A549 (cell line): ENCODE results near the gene DLG2. TPM values are rescaled to one million over a fixed set of nuclear protein-coding genes. Genes with fewer than 3 reads are reported as not detected.

Experiments used
- ATAC-seq, 2 experiments: fragments of 200-7000 bp in 1 of 2; fragments of >200 bp in 1 of 2; cut with Nextera tagmentation in 1 of 2; cut with Tn5 transposase in 1 of 2; 3 replicates each; pipeline versions ENCODE4 v1.8.0 to v1.9.1; 2018 to 2020; ENCODE audit warnings: mild to moderate bottlenecking in 1 of 2, moderate library complexity in 1 of 2
- CTCF ChIA-PET: fragments of 300-600 bp; sonication (Branson Sonifier 250); formaldehyde crosslinking; extraction: SDS; loops from one replicate; lab custom pipeline; 2021; ENCODE audit warnings: antibody characterized with exemption, inconsistent platforms; lab: Yijun Ruan, JAX
- POLR2A ChIA-PET: fragments of 350-600 bp; formaldehyde crosslinking; extraction: SDS; loops from one replicate; lab custom pipeline; 2021; ENCODE audit warnings: antibody characterized with exemption, inconsistent platforms; lab: Yijun Ruan, JAX
- DNase-seq, 2 experiments: peaks; one replicate each; pipeline versions ENCODE4 v3.0.0 to v3.0.0-alpha.2; 2011 to 2016; ENCODE audit warnings: low read depth in 1 of 2, low spot score in 1 of 2
- FAIRE-seq: peaks from 2 replicates; lab custom pipeline; 2011; peaks lifted over from hg19 to GRCh38; lab: Jason Lieb, UNC
- H3K27ac ChIP-seq, 2 experiments: fragments of >200 bp; sonication (Bioruptor Twin); formaldehyde crosslinking; 3 replicates each; pipeline ENCODE4 v1.5.1; 2016 to 2017
- H3K4me1 ChIP-seq: fragments of >200 bp; sonication (Bioruptor Twin); formaldehyde crosslinking; 3 replicates; pipeline ENCODE4 v1.6.1; 2016
- H3K4me2 ChIP-seq: fragments of >200 bp; sonication (Bioruptor Twin); formaldehyde crosslinking; 3 replicates; pipeline ENCODE4 v1.6.1; 2016
- H3K4me3 ChIP-seq: fragments of >200 bp; sonication (Bioruptor Twin); formaldehyde crosslinking; 3 replicates; pipeline ENCODE4 v1.5.1; 2016
- H3K9me3 ChIP-seq: fragments of >200 bp; sonication (Bioruptor Twin); formaldehyde crosslinking; 3 replicates; pipeline ENCODE4 v1.6.1; 2016
- ATOH8 ChIP-seq: fragments of 250-450 bp; sonication (Bioruptor Pico); IDR thresholded peaks from 2 replicates; pipeline ENCODE4 v1.5.0; 2020; ENCODE audit warnings: low read depth, mild to moderate bottlenecking, moderate library complexity
- CEBPB ChIP-seq, 2 experiments: fragments of >200 bp in 1 of 2; sonication (Bioruptor Twin) in 1 of 2; formaldehyde crosslinking in 1 of 2; IDR thresholded peaks; 2 replicates each; pipeline ENCODE4 v1.6.1; 2012 to 2016
- CHD2 ChIP-seq: fragments of 150-350 bp; IDR thresholded peaks from 2 replicates; pipeline ENCODE4 v1.6.1; 2014; ENCODE audit warnings: low read length; ENCODE audit not compliant: partially characterized antibody
- CHD4 ChIP-seq: fragments of 200-600 bp; sonication (generic); IDR thresholded peaks from 2 replicates; pipeline ENCODE4 v1.6.1; 2016; ENCODE audit warnings: antibody characterized with exemption, mild to moderate bottlenecking, borderline replicate concordance
- CTCF ChIP-seq: fragments of >200 bp; sonication (Bioruptor Twin); formaldehyde crosslinking; IDR thresholded peaks from 3 replicates; pipeline ENCODE4 v1.5.1; 2016
- E2F6 ChIP-seq: IDR thresholded peaks from 2 replicates; pipeline ENCODE4 v1.6.1; 2012; ENCODE audit warnings: low read depth, borderline replicate concordance
- EHF ChIP-seq: fragments of 250-450 bp; sonication (Bioruptor Pico); IDR thresholded peaks from 2 replicates; pipeline ENCODE4 v1.5.0; 2020; ENCODE audit warnings: mild to moderate bottlenecking
- EHMT2 ChIP-seq: fragments of 200-600 bp; sonication (generic); IDR thresholded peaks from 2 replicates; pipeline ENCODE4 v1.6.1; 2016; ENCODE audit warnings: antibody characterized with exemption, low read depth, mild to moderate bottlenecking, moderate library complexity
- ELK1 ChIP-seq: fragments of 150-350 bp; IDR thresholded peaks from 2 replicates; pipeline ENCODE4 v1.6.1; 2014; ENCODE audit warnings: low read depth, mild to moderate bottlenecking, low read length
- EP300 ChIP-seq, 2 experiments: fragments of >200 bp; sonication (Bioruptor Twin); formaldehyde crosslinking; IDR thresholded peaks; 2 replicates in 1 of 2; 3 replicates in 1 of 2; pipeline ENCODE4 v1.6.1; 2016 to 2017
- ESRRA ChIP-seq: fragments of 150-350 bp; IDR thresholded peaks from 2 replicates; pipeline ENCODE4 v1.6.1; 2014; ENCODE audit warnings: mild to moderate bottlenecking, low read length, borderline replicate concordance
- GATA3 ChIP-seq: IDR thresholded peaks from 2 replicates; pipeline ENCODE4 v1.6.1; 2012; ENCODE audit warnings: borderline replicate concordance
- HDAC2 ChIP-seq: fragments of 200-600 bp; sonication (generic); IDR thresholded peaks from 2 replicates; pipeline ENCODE4 v1.6.1; 2016
- HES2 ChIP-seq: fragments of >200 bp; sonication (Bioruptor Twin); formaldehyde crosslinking; IDR thresholded peaks from 2 replicates; pipeline ENCODE4 v1.6.1; 2016
- HOXB13 ChIP-seq: fragments of 250-450 bp; sonication (Bioruptor Pico); IDR thresholded peaks from 2 replicates; pipeline ENCODE4 v1.5.0; 2020; ENCODE audit warnings: low read depth, mild to moderate bottlenecking, moderate library complexity
- HOXB5 ChIP-seq: fragments of 250-450 bp; sonication (Bioruptor Pico); IDR thresholded peaks from 2 replicates; pipeline ENCODE4 v1.5.0; 2020; ENCODE audit warnings: mild to moderate bottlenecking, moderate library complexity
- KDM5A ChIP-seq: fragments of 200-600 bp; sonication (generic); IDR thresholded peaks from 2 replicates; pipeline ENCODE4 v1.6.1; 2016; ENCODE audit warnings: antibody characterized with exemption, mild to moderate bottlenecking
- NR3C1 ChIP-seq: fragments of >200 bp; sonication (Bioruptor Twin); formaldehyde crosslinking; IDR thresholded peaks from 3 replicates; pipeline ENCODE4 v1.6.1; 2017
- PHF8 ChIP-seq: fragments of 200-600 bp; sonication (generic); IDR thresholded peaks from 2 replicates; pipeline ENCODE4 v1.6.1; 2016; ENCODE audit warnings: low read depth, mild to moderate bottlenecking, antibody characterized with exemption, moderate library complexity, borderline replicate concordance
- RARB ChIP-seq: fragments of 250-450 bp; sonication (Bioruptor Pico); IDR thresholded peaks from 2 replicates; pipeline ENCODE4 v1.8.0; 2021; ENCODE audit warnings: mild to moderate bottlenecking, moderate library complexity
- RFX5 ChIP-seq: fragments of 450-650 bp; IDR thresholded peaks from 2 replicates; pipeline ENCODE4 v1.7.1; 2014; ENCODE audit warnings: antibody characterized with exemption, mild to moderate bottlenecking, moderate library complexity
- RNF2 ChIP-seq: fragments of 200-600 bp; sonication (generic); IDR thresholded peaks from 2 replicates; pipeline ENCODE4 v1.6.1; 2016; ENCODE audit warnings: low read depth, mild to moderate bottlenecking, antibody characterized with exemption, moderate library complexity, borderline replicate concordance
- SMC3 ChIP-seq: fragments of >200 bp; sonication (Bioruptor Twin); formaldehyde crosslinking; IDR thresholded peaks from 3 replicates; pipeline ENCODE4 v1.6.1; 2018; ENCODE audit warnings: inconsistent platforms
- USF2 ChIP-seq: fragments of 450-650 bp; IDR thresholded peaks from 2 replicates; pipeline ENCODE4 v1.6.1; 2014; ENCODE audit warnings: antibody characterized with exemption
- ZFP36 ChIP-seq: fragments of 450-650 bp; IDR thresholded peaks from 2 replicates; pipeline ENCODE4 v1.6.1; 2014; ENCODE audit warnings: borderline replicate concordance; ENCODE audit not compliant: partially characterized antibody
- WGBS: methylation state at CpG from one replicate; pipeline ENCODE4 v1.1.6; 2017; ENCODE audit errors: missing lambda C conversion rate; 5-methylcytosine and 5-hydroxymethylcytosine counted together
- polyA plus RNA-seq, 4 experiments: library from polyadenylated mRNA; depleted of rRNA in 3 of 4; stranded (reverse); fragments of >200 nt; fragmentation: RNase III in 1 of 4; extraction: RNeasy Plus Mini Kit Qiagen cat#74134 plus additional on column Dnase treatment in 1 of 4; gene quantifications; 2 replicates in 3 of 4; 3 replicates in 1 of 4; pipeline ENCODE4 v1.2.3, GENCODE V29; 2011 to 2017

Gene DLG2
- polyA plus RNA-seq, 2 of the 4 experiments (the other 2 are of a cell fraction), result 0.26 to 0.79 TPM

GRCh38 chr11:84660257-84660977 is 966.7 kb downstream of the DLG2 start (continued):
- TF ChIP-seq ELK1 (no peak), RFX5 (no peak), RNF2 (no peak), HES2 (no peak), CEBPB (IDR thresholded peaks at IDR 0.05) (no peak), HOXB13 (CRISPR knock-in tag) (no peak), SMC3 (no peak), HOXB5 (CRISPR knock-in tag) (no peak), ZFP36 (no peak)

- CTCF ChIA-PET, result no interaction called here
- FAIRE-seq (no peak), DNase-seq (no peak), ATAC-seq (no peak)
- TF ChIP-seq RARB (CRISPR knock-in tag) (no peak), ESRRA (no peak), PHF8 (no peak)
- Histone ChIP-seq H3K4me1 (no peaks in the 10 kb centered on the region), H3K4me2 (no peak overlapping the region), H3K27ac (no peak overlapping the region), H3K4me3 (no peak overlapping the region), H3K9me3 (no peaks in the 10 kb centered on the region)
- 34% methylated on average over 1 of the region's 1 CpG for whole genome bisulfite sequencing
- POLR2A ChIA-PET, result no interaction called here
These were observed 971.4 kb downstream of the DLG2 start for GRCh38 chr11:84655712-84656111.

- H3K4me2 ChIP-seq, result no peak overlapping the region
- H3K9me3 ChIP-seq, result no peaks in the 10 kb centered on the region
- H3K27ac ChIP-seq, result no peak overlapping the region
- FAIRE-seq (no peak), DNase-seq (no peak), ATAC-seq (no peak)
- ChIA-PET CTCF (interaction anchor here (0.9 kb wide), 1 partner anchor 14 kb away, joined by 4 read pairs; no protein-coding TSS in a partner anchor), POLR2A (no interaction called here)
- TF ChIP-seq EHMT2 (no peak), NR3C1 (no peak), CHD4 (no peak), ATOH8 (CRISPR knock-in tag) (no peak), RFX5 (no peak), HDAC2 (no peak), EP300 (IDR thresholded peaks at IDR 0.05) (no peak), USF2 (no peak), GATA3 (no peak), CHD2 (no peak), KDM5A (no peak), PHF8 (no peak), E2F6 (no peak), ZFP36 (no peak), EHF (CRISPR knock-in tag) (no peak), CTCF (no peak)
- TF ChIP-seq, all 56 proteins: peak for 0
- no peaks in the 10 kb centered on the region for H3K4me1 ChIP-seq
- WGBS, result 58% methylated on average over 5 of the region's 5 CpGs
- H3K4me3 ChIP-seq, result no peak overlapping the region
These were observed 978.7 kb downstream of the DLG2 start for GRCh38 chr11:84648471-84648870.
